OCI-LY1 (cell line): ENCODE results near the gene AGPAT2.
A peak's percentile ranks its signal among the peaks of the same experiment; 100 is the strongest.

Experiments used
- H2AFZ ChIP-seq: fragments of 200-600 bp; sonication (generic), shearing (Covaris generic); 2 replicates; pipeline ENCODE4 v1.6.0; 2014; ENCODE audit warnings: antibody characterized with exemption, mild to moderate bottlenecking, low read length
- H3F3A ChIP-seq: fragments of 200-600 bp; sonication (generic), shearing (Covaris generic); 2 replicates; pipeline ENCODE4 v1.6.0; 2014; ENCODE audit warnings: mild to moderate bottlenecking, antibody characterized with exemption, low read length, moderate library complexity; ENCODE audit not compliant: insufficient read depth
- H3K27ac ChIP-seq: fragments of 200-600 bp; sonication (generic); 2 replicates; pipeline ENCODE4 v1.5.1; 2014; ENCODE audit warnings: low read length, mixed run types, mild to moderate bottlenecking, low read depth; ENCODE audit not compliant: poor library complexity, severe bottlenecking
- H3K27me3 ChIP-seq: fragments of 200-600 bp; sonication (generic); 2 replicates; pipeline ENCODE4 v1.6.0; 2014; ENCODE audit warnings: antibody characterized with exemption, mild to moderate bottlenecking, low read length, moderate library complexity; ENCODE audit not compliant: insufficient read depth
- H3K36me3 ChIP-seq: fragments of 200-600 bp; sonication (generic); 2 replicates; pipeline ENCODE4 v1.6.1; 2014; ENCODE audit warnings: mild to moderate bottlenecking, antibody characterized with exemption, low read length, moderate library complexity, mixed read lengths; ENCODE audit not compliant: insufficient read depth
- H3K4me1 ChIP-seq: fragments of 200-600 bp; sonication (generic); 2 replicates; pipeline ENCODE4 v1.5.1; 2014; ENCODE audit warnings: mild to moderate bottlenecking, low read length, moderate library complexity; ENCODE audit not compliant: insufficient read depth, severe bottlenecking
- H3K4me2 ChIP-seq: fragments of 200-600 bp; sonication (generic), shearing (Covaris generic); 2 replicates; pipeline ENCODE4 v1.6.1; 2014; ENCODE audit warnings: low read length
- H3K4me3 ChIP-seq: fragments of 200-600 bp; sonication (generic); 2 replicates; pipeline ENCODE4 v1.5.1; 2014; ENCODE audit warnings: low read length, low read depth, mild to moderate bottlenecking, mixed read lengths; ENCODE audit not compliant: poor library complexity, severe bottlenecking
- H3K79me2 ChIP-seq: fragments of 200-600 bp; shearing (Covaris generic); 2 replicates; pipeline ENCODE4 v1.6.1; 2016; ENCODE audit warnings: mixed run types, low read length, mixed read lengths; ENCODE audit not compliant: insufficient read depth
- H3K9ac ChIP-seq: fragments of 200-600 bp; sonication (generic), shearing (Covaris generic); 2 replicates; pipeline ENCODE4 v1.6.1; 2014; ENCODE audit warnings: mild to moderate bottlenecking, low read length, mixed read lengths
- H3K9me2 ChIP-seq: fragments of 200-600 bp; sonication (generic), shearing (Covaris generic); 2 replicates; pipeline ENCODE4 v1.6.1; 2014; ENCODE audit warnings: low read depth, mild to moderate bottlenecking, low read length, mixed read lengths
- H3K9me3 ChIP-seq: fragments of 200-600 bp; shearing (Covaris generic); 2 replicates; pipeline ENCODE4 v1.6.1; 2014; ENCODE audit warnings: low read length, mixed read lengths
- H4K20me1 ChIP-seq: fragments of 200-600 bp; sonication (generic), shearing (Covaris generic); 2 replicates; pipeline ENCODE4 v1.6.0; 2016; ENCODE audit warnings: mild to moderate bottlenecking, low read length; ENCODE audit not compliant: insufficient read depth
- EZH2 ChIP-seq: fragments of 200-600 bp; sonication (generic), shearing (Covaris generic); IDR thresholded peaks from 2 replicates; pipeline ENCODE4 v1.8.0; 2017; ENCODE audit warnings: borderline replicate concordance, mixed run types, mild to moderate bottlenecking, antibody characterized with exemption, low read length, moderate library complexity, mixed read lengths
- TF ChIP-seq, protein P1 (sequence below): fragments of 200-600 bp; sonication (generic), shearing (Covaris generic); IDR thresholded peaks from 2 replicates; pipeline ENCODE4 v1.5.1; 2017; ENCODE audit warnings: mild to moderate bottlenecking, antibody characterized with exemption, low read length, moderate library complexity, mixed read lengths

The AGPAT2 gene

DNA sequence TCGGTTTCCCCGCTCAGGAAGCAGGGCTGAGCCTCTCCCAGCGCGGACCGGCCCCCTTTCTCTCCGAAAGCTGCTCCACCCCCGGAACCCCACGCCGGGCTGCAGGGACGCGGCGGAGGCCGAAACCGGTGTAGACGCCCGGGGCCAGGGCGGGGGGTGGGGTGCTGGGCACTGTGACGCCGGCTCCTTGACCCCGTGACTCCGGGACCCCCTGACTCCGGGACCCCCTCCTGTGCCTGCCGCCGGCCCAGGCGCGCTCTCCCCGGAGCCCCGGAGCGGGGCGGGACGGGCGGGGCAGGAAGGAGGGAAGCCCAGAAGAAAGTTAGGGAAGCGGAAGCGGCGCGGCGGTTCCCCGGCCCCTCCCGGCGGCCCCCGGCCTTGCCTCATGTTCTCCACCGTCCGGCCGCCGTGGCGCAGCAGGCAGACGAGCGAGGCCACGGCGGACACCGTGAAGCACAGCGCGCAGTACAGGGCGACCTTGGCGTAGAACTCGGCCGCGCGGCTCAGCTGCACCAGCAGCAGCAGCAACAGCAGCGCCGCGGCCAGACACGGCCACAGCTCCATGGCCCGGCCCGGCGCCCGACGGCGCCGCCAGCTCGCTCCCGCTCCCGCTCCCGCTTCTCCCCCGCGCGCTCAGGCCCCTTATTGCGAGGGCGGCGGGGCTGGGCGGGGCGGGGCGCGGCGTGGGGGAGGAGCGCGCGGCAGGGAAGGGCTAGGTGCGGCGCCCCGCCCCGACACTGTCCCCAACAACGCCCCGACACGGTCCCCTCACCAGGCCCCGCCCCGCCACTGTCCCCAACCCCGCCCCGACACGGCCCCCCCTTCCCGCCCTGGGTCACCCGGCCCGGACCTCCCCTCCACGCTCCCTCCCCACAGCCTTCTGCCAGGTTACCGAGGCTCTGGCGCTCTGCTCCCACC lies at the start of gene AGPAT2:
Gene AGPAT2 (minus strand): TSS at position 664 of the 918 bp plus-strand sequence. CDS start 100 bp downstream, at position 564.
- Histone ChIP-seq H3K4me1 (peaks cover 7% of the 10 kb centered on the region), H3K27ac (no peak within 1 kb of the TSS), H3K4me3 (peak within 1 kb of the TSS; percentile 69), H3K27me3 (peaks cover 24% of the 10 kb centered on the region; the same call in 1 of the 2 replicates), H3K4me2 (peak within 1 kb of the TSS; percentile 66), H3F3A (no peaks in the 10 kb centered on the region), H4K20me1 (no peaks in the 10 kb centered on the region), H2AFZ (no peak within 1 kb of the TSS), H3K9me3 (no peaks in the 10 kb centered on the region), H3K79me2 (no peaks in the 10 kb centered on the region), H3K9ac (peak within 1 kb of the TSS; percentile 40; the same call in 1 of the 2 replicates), H3K36me3 (no peaks in the 10 kb centered on the region), H3K9me2 (no peaks in the 10 kb centered on the region)
- TF ChIP-seq EZH2 = no peak
- TF ChIP-seq, protein P1, sequence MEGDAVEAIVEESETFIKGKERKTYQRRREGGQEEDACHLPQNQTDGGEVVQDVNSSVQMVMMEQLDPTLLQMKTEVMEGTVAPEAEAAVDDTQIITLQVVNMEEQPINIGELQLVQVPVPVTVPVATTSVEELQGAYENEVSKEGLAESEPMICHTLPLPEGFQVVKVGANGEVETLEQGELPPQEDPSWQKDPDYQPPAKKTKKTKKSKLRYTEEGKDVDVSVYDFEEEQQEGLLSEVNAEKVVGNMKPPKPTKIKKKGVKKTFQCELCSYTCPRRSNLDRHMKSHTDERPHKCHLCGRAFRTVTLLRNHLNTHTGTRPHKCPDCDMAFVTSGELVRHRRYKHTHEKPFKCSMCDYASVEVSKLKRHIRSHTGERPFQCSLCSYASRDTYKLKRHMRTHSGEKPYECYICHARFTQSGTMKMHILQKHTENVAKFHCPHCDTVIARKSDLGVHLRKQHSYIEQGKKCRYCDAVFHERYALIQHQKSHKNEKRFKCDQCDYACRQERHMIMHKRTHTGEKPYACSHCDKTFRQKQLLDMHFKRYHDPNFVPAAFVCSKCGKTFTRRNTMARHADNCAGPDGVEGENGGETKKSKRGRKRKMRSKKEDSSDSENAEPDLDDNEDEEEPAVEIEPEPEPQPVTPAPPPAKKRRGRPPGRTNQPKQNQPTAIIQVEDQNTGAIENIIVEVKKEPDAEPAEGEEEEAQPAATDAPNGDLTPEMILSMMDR = no peak

DNA sequence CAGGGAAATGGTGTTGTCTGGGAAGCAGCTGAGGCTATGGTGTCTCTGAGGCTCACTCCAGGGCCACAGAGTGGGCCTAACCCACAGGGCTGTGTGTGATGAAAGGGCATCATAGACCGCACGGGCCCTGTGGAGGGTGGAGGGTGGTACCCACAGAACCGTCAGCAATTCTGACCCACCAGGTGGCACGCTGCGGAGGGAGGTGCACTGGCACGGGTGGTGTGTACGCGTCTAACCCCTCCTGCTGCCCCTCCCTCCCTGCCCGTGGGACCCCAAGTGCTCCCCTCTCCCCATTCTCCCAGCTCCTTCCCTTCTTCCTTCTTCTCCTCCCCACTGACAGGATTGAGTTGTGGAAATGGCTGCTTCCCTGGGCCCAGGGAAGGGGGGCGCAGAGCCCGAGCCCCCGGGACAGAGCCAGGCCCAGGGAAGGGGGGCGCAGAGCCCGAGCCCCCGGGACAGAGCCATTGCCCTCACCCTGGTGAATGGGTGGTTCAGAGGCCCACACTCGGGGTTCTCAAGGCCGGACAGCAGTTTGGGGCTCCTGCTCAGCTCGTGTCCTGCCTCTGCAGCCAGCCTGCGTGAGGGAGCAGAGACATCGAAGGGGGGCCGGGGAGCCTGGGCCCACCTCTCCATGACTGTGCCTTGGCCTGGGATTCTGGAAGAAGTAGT lies 48.7 kb upstream of the AGPAT2 start:
- Histone ChIP-seq H3K4me1 (no peaks in the 10 kb centered on the region), H3K79me2 (no peaks in the 10 kb centered on the region), H3K9ac (no peak overlapping the region), H3K9me2 (no peaks in the 10 kb centered on the region), H4K20me1 (no peaks in the 10 kb centered on the region), H3K27me3 (no peaks in the 10 kb centered on the region; the same call in 1 of the 2 replicates), H3K36me3 (no peaks in the 10 kb centered on the region), H3K4me3 (no peak overlapping the region), H2AFZ (no peak overlapping the region), H3K4me2 (no peak overlapping the region), H3K27ac (no peak overlapping the region), H3F3A (no peaks in the 10 kb centered on the region), H3K9me3 (no peaks in the 10 kb centered on the region)
- TF ChIP-seq, protein P1 = no peak
- no peak for TF ChIP-seq EZH2

DNA sequence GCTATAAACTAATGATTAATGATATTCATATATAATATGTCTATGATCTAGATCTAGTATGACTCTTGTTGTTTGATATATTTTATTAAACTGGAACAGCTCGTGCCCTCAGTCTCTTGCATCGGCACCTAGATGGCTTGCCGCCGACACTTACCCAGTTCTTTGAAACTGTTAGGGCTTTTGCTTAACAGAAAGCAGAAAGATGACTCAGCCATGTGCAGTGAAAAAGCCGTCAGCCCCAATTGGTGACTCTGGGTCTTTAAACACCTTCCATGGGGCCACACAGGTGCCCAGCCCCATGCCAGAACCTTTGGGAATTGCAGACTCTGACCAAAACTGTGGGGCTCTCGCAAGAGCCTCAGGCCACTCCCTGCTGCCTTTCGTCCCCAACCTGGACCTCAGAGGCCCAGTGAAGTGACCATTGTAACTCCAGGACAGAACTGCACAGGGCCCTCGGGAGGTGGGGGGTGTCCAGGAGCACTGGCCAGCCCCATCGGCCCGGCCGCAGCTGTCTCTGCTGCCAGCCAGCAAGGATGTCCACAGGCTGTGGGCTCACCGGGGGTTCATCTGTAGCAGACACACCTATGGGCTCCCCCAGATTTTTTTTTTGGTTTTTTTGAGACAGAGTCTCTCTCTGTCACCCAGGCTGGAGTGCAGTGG lies 47.7 kb upstream of the AGPAT2 start:
- no peak for TF ChIP-seq EZH2
- TF ChIP-seq, protein P1 = no peak
- Histone ChIP-seq H3K9me2 (no peaks in the 10 kb centered on the region), H3F3A (no peaks in the 10 kb centered on the region), H4K20me1 (no peaks in the 10 kb centered on the region), H3K27me3 (no peaks in the 10 kb centered on the region; the same call in 1 of the 2 replicates), H3K79me2 (no peaks in the 10 kb centered on the region), H3K9ac (no peak overlapping the region), H3K27ac (no peak overlapping the region), H3K4me2 (no peak overlapping the region), H3K9me3 (no peaks in the 10 kb centered on the region), H3K4me1 (no peaks in the 10 kb centered on the region), H3K4me3 (no peak overlapping the region), H3K36me3 (no peaks in the 10 kb centered on the region), H2AFZ (no peak overlapping the region)
